ENCODE measurements around the gene FAM53B.

Gene FAM53B

DNA sequence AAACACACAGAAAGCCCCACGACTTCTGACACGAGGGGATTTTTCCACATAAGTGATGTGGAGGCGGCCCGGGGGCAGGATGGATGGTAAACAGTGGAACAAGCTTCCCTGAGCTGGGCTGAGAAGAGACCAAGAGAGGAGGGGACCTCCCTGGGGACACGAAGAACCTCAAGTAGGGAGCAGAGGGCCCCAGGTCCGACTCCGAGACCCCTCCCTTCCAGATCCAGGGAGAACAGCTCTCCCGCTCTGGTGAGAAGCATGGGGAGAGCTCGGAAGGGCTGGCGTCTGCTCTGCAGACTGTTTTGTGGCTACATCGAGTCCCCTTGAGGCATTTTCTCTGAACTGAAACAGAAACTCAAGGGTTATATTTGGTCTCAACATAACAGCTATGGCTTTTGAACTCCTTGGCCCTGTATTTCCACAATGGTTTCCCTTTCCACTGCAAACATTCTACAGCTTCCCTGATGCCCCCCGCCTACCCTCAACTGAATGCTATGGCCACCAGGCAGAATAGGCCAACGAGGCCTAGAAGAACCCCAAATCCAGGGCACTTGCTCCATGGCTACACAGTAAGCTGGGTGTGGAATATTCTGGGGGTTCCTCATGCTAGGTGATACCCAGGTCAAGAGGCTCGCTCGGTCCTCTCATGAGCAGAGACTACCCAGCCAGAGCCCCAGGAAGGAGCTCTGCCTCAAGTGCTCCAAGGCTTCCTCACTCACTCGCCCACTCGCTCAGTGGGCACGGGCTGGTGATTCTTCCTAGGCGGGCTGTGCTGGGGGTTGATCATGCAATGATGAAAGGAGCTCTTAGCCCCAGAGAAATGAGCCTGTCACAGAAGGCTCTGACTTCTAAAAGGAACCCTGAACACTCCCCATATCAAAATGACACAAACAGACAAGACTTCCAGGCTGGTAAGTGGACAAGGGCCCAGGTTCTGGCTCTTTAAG lies 47.5 kb downstream of the FAM53B start:
- no peak for FAIRE-seq

DNA sequence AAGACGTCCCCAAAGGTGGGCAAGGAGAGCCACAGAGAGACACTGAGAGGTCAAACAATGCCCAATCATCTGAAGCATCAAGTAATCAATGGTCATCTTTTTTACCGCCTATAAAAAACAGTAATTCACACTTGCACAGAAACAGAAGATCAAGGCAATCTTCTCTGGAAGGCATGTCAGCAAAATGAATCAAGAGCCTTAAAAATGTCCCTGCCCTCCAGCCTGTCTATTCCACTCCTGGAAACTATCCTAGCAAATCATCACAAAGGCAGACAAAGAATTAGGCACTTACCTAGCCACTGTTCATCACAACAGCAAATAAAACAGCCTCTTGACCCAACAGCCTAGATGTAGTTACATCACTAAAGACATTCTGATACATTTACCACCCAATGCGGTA lies 48.9 kb downstream of the FAM53B start:
- no peak for FAIRE-seq

DNA sequence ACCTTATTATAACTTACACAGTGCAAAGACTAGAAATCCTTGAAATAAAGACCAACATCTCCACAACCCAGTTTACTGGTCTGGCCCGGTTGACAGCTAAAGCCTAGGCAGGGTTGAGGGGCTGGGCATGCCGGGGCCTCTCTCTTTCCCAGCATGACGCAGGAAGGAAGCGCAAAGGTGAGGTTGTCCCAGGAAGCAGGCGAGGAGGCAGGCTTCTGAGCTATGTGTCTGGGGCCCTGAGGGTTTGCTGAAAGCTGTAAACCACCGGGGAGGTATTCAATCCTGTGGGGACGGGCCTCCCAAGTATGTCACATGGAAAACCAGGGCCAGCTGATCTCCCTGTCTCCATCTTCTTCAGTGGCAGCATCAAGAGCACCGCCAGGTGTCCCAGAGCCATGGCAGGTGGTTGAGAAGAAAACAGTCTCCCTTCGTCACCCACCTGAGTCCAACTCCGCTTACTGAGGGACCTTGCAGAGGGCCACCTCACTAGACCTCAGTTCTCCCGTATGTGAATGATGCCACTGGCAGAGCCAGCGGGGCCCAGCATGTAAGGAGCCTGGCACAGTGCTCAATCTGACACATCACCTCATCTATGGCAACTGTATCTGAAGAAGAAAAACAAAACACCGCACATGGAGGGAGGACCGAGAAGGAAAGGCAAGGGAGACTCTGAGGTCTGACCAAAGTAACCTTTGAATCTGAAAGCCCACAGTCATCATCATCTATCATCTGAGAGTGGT lies 49.5 kb downstream of the FAM53B start:
- no peak for FAIRE-seq

DNA sequence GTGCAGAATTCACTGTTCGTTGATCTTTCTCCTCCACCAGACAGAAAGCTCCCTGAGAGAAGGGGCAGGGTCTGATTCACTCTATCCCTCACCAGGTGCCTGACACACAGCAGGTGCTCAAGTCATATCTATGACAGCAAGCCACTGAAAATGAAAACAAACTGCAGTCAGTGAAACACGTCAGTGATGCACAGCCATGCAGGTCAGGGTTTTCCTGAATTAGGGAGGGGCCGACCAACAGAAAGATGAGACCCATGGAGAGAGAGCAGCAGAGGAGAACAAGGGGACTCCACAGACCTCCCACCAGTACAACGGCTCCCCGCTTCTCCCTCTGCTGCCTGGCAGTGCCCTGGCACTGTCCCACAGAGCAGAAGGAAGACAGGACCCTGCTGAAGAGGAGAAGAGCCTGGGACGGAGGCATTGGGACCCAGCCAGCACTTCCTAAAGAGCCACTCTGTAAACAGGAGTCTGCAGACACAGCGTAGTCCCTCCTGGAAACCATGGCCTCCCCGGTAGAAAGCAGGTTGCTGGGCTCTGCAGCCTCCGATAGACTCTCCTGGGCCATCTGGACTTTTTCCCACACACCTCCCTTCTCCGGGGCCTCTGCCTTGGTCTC lies 50.3 kb downstream of the FAM53B start:
- FAIRE-seq, result no peak

DNA sequence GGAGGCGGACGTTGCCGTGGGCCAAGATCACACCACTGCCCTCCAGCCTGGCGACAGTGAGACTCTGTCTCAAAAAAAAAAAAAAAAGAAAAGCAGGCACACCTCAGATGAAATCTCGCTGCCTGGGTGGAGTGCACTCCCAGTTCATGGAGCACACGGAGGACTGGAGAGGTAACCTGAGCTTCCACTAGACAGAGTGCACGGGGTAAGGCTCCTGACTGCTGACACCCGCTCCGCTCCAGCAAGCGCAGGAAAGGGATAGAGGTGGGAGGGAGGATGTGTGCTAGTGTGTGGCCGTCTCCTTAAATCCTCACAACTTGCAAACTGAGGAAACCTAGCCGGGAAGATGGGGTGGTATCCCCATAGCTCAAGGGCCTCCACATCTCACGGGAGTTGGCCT lies 50.8 kb downstream of the FAM53B start:
- FAIRE-seq, result no peak

DNA sequence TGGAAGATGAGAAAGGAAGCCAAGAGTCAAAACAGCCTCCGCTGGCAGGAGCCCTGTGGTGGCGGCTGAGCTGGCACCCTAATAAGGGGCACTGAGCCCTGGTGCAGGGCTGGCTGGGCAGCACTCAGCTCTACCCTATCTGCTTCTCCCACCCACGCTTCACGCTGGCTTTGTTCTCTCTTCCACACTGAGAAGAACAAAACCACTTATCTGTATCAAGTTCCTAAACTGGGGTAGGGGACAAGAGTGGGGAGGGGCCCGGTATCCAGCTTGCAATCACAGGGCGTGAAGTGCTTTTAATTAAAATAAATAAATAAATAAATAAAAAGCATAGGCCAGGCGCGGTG lies 52.1 kb downstream of the FAM53B start:
- FAIRE-seq, result no peak

DNA sequence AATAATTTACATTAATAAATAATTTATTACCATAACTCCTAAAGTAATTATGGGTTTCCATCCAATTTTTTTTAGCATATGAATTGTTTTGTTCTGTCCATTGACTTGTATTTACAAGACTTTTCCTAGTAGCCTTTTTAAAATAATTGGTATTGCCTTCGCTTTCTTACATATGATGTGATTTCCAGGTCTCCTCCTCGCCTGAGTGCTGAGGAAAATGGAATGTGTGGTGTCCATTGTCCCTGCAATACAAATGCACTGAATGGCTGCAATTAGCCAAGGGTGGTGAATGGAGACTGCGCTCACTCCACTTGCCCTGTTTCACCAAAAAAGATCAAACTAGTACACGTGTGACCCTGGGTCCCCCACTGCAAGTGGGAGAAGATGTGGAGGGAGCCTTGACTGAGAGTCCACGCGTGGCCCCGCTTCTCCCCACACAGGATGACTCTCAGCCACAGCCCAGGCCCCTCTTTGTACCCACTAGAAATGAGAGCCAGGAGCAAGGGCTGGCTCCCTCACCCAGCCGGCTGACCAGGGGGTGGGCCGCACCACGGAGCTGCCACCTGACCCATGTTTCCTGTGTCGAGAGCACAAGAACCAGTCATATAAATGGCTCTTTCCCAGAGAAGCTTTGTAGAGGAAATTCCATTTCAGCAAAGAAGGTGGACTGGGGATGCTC lies 52.6 kb downstream of the FAM53B start:
- FAIRE-seq, result no peak

DNA sequence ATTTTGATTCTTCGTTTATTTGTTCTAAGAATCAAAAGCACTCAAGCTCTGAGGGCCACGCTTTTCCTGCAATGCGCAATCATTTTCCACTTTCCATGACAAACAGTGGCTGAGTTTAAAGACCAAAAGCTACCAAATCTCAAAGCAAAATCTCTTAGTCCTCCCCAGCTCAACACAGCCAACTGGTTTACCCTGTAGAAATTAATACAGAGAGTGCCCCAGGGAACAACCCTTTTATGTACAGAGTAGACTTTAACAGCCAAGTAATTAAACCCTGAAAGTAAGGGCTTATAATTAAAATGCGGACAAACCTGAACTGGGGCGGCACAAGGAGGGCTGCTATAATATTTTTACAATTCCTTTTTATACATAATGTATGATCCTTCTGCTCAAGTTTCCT lies 53.2 kb downstream of the FAM53B start:
- FAIRE-seq, result no peak

DNA sequence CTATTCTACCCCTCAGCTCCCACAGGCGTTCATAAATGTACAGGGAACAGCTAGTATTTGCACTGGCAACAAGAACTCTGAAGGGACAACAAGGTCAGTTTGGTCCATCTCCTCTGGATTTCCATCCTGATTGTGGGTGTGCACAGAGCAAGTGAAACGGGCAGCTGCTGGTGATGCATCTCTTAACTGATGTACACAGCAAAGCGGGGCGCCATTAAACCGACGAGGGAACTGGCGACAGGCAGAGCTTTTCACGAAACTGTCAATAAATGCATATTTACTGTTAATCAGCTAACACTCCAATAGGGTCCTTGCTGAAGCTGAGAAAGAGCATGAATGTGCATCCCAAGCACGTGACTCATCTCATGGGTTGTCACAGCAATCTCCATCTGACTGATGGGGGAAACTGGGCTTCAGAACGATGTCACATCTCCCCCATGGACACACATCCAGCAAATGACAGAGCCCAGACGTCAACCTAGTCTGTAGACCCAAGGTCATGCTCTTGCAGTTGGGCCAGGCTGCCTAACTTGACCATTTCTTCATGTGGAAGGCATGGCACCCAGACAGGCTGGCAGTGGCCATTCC lies 54.2 kb downstream of the FAM53B start:
- no peak for FAIRE-seq

DNA sequence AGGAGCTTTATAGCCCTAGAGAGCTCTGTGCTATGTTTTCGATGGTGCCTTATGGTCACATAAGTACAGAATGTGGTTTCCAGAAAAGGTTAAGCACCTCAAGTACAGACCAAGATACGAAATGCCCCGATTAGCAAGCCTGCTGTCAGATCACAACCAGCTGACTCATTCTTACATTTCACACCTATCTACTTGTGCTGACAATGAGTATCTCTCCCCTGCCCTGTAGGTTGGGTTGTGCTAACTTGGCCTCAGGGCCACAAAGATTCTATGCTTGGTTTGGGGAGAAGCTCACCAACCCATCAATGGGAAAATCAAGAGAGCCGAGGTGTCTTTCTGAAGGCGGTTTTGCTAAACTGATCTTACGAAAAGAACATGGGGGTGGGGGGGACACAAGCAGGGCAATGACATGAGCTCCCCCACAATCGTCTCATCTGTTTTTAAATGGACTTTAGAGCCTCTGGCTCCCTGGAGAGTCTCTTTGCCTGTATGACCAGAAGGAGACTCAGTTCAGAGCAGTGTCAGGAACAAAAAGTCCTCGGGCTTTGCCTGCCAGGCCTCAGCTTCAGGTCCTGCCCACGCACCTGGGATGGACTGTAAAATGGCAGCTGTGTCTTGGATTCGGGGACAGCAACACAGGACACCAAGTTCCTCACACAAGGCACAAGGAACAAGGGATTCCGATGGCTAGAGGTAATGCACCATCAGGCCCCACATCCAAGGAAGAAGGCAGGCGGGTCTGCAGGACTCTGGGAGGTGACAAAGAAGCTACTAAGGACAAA lies 55.1 kb downstream of the FAM53B start:
- FAIRE-seq, result no peak

DNA sequence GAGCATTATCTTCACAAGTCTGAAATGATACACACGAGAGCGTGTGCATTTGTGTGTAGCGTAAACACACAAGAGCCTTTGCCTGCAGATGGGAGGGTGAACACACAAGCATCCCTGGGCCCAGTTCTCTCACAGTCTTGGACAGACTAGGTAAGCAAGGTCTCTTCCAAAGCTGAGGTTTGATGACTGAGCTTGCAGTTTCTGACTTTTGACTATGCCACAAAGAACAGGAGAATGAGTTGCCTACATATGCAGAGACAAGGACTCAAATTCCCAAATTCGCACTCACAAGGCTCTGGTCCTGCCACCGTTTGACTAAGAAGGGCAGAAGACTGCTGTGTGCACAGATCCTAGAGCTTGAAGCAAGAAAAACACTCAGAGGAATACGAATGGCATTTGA lies 55.8 kb downstream of the FAM53B start:
- no peak for FAIRE-seq

DNA sequence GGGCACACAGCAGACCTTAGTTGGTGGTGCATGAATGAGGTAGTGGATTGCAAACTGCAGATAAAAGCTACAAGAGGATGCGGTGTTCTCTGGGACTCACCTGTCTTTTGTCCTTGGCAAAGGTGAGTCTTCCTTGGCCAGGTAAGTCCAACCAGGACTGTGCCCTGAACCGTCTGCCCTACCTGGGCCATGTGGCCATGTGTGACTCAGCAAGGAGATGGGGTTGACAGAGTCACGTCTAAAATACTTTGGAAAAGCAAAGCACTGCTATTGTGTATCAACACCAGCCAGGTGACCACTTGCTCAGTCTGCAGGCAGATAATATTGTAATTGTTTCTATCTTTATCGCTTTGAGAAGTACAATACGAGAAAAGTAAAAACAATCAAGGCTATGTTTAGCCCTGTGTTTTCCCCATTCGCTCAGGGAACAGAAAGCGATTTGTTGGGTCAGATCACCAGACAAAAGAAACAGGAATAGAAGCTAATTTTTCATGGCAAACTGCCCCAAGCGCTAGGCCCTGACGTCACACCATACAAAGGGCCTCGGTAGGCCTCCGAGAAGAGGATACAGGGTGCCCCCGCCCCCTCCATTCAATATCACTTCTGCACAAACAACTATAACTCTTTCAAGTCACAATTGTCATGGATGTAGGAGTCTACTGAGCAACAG lies 57.3 kb downstream of the FAM53B start:
- FAIRE-seq, result no peak

DNA sequence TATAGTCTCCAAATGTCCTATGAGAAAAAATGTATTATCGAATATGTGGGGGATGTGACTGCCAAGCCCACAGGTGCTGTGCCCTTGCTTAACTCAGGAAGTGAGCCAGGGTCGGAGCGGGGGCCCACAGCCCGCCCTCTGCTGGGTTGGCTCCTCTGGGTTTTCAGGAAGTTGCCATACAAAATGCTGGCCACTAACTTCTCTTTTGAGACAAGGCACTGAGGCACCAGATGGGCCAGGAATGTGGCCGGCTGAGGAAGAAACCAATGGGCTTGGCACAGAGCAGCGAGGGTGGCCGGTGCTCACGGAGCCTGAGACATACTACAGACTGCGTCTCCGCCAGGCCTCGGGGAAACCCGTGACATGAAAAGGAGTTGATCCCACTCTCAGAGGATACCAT lies 58.9 kb downstream of the FAM53B start:
- FAIRE-seq, result no peak

DNA sequence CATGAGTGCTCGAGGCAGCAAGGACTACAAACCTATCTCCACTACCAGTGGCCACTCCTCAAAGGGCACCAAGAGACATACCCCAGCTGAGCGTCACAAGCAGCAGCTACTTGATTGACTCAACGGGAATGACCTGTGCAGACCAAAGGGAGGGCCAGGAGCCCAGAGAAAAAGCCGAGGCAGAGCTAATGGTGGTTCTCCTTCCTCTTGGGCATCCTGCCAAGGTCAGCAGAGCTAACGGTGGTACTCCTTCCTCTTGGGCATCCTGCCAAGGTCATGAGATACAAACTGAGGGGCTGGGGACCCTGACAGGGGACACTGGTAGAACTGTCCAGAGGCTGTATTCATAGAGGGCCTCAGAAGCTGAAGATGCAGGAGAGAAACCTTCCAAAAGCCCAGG lies 60.4 kb downstream of the FAM53B start:
- no peak for FAIRE-seq

DNA sequence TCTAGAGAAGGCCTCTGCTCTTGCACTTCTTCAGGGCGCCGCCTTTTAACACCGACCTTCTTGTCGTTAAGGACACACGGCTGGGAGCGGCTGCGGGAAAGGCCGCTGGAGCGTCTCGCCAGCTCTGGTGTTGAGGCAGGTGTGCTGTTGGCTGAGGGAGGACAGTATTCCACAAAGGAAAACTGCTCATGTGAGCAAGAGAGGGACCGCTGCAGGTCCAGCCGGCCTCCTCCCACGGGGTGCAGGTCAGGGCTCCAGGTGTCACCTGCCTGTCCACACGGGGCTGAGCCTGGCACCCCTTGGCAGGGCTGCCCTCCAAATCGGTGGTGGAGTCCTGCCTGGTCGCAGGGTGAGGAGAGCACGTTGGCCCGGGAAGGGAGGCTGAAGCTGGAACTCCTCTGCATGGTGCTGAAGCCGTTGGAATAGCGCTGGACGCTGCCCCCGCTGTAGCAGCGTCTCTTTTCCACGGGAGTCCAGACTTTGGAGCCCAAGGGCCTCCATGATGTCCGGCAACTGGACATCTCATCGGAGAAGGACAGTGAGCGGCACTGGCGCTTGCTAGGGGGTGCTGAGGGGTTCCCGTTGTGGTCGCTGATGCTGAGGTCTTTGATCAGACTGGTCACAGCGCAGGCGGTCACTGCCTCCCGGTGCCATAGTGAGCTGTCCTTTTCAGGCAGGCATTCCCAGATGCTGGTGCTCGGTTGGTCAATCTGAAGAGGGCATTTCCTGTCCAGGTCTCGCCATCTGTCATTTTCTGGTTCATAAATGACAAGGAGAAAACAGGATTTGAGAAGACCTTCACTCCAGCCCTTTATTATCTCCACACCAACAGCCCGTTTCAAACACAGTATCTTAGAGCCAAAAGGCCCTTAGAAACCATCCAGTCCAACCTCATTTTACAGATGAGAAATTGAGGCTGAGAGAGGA lies 62.3 kb downstream of the FAM53B start:
- FAIRE-seq, result no peak

DNA sequence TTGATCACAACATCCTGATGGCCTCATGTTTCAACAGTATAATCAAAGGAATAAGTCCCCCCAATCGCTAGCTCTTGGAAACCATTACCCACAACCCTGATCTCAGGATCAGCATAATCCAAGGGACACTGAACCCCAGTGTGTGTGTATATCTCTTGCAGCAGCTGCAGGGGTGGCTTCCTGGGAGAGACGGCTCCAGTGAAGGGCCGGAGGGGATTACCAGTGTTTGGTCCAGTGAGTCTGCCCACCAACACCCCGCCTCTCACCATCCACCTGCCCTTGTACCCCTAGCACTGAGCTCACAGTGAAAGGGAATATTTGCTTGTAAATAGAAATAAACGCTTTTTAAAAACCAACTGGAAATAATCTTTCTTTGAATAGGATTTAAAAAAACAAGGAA lies 63.1 kb downstream of the FAM53B start:
- no peak for FAIRE-seq

DNA sequence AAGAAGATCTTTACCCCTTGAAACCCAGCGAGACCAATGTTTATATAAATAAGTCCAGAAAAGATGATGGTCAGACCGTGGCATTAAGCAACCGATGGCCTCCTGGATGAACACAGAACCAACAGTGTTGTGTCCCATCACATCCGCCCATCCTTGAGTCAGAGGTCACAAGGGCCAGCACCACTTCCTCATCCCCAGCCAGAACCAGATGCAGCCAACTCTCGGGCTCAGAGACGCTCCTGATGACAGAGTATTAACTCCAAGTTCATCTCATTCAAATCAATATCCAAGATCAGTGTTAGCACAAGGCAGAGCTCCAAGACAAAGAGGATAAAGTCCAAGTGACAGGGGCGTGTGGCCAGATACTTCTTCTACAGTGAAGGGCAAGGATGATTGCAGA lies 63.5 kb downstream of the FAM53B start:
- no peak for FAIRE-seq

DNA sequence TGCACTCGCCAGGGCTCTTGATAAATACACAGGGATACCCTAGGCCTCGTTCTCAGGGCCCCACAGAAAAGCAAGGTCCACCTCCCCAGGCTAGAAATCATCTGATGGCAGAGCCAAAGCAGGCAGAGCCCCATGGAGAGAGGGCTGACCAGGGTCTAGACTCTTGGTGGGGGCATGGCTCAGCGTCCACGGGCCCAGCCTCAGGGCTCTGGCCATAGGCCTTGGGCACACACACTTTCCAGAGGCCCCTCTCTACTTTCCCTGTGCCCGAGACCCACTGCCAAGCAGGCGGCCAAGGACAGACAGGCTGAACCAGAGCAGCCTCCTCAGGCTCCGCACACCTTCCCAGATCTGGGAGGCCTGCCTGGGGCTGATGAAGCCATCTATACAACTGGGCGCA lies 64.8 kb downstream of the FAM53B start:
- FAIRE-seq, result no peak

DNA sequence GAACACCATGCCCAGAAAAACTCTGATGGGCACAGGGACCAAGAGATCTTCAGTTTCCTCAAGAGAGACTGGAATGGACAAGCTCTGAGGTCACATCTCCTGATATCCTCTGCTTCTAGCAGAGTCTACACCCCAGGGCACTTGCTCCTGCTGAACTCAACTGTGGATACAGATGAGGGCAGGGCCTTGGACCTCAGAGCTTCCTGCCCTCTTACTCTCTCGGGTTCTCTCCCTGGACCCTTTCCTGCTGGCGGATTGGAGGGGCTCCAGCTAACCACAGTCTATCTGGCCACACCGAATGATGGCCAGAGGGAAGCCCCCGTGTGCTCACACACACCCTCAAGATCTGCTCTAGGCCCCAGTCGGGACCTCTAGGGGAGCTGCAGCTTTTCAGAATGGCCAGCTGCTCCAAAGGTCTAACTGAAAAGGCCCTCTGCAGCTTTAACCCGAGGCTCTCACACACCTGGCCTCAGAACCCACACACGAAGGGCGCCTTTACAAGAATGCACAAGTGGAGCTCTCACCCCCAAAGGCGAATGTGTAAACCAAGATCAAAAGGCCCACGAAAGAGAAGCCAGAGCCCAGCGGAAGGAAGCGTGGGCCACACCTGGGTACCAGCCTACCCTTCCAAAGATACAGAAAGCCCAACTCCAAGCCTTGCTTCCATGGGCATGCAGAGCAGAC lies 65.5 kb downstream of the FAM53B start:
- no peak for FAIRE-seq

All from colon (tissue), 2 donors.